ENCODE data around the gene SCNN1G. TPM values are rescaled to one million over a fixed set of nuclear protein-coding genes. Genes with fewer than 3 reads are reported as not detected.

Gene SCNN1G
- total RNA-seq, 2 experiments from 2014 or later, result not detected

DNA sequence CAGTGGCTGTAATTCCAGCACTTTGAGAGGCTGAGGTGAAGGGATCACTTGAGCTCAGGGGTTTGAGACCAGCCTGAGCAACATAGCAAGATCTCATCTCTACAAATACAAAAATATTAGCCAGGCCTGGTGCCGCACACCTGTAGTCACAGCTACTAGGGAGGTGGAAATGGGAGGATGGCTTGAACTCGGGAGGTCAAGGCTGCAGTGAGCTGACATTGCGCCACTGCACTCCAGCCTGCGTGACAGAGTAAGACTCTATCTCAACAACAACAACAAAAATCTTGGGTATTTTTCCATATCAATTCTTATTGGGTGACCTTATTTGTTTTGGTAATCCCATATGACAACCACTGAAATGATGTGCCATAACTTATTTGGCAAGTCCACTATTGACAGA is 52.6 kb downstream of the SCNN1G start:
- intact Hi-C loops (cut with micrococcal nuclease; ENCODE audit: unreplicated experiment), result no loop called here
- ChIA-PET POLR2A (no interaction called here), CTCF (ENCODE audit: unreplicated experiment) (no interaction called here)

DNA sequence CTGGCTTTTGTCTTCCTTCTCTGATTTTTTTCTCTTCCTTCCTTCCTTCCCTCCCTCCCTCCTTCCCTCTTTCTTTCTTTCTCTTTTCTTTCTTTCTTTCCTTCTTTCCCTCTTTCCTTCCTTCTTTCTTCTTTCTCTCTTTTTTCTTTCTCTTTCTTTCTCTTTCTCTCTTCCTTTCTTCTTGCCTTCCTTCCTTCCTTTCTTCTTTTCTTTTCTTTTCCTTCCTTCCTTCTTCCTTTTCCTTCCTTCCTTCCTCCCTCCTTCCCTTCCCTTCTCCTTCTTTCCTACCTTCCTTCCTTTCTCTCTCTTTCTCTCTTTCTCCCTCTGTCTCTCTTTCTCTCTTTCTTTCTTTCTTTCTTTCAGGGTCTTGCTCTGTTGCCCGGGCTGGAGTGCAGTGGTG is 54.4 kb downstream of the SCNN1G start:
- Histone ChIP-seq H3K9me3 (ENCODE audit: low read length) (no peaks in the 10 kb centered on the region), H3K27ac (ENCODE audit: low read depth, low read length, poor library complexity, severe bottlenecking) (no peak overlapping the region), H3K9me2 (ENCODE audit: insufficient read depth, low read length) (no peaks in the 10 kb centered on the region), H4K20me1 (ENCODE audit: insufficient read depth, low read length) (no peaks in the 10 kb centered on the region), H3K4me3 (ENCODE audit: low read depth, low read length, poor library complexity, severe bottlenecking) (no peak overlapping the region), H3K79me2 (ENCODE audit: insufficient read depth, low read depth, low read length) (no peaks in the 10 kb centered on the region), H2AFZ (ENCODE audit: low read length) (no peak overlapping the region), H3K36me3 (ENCODE audit: insufficient read depth, low read length) (no peaks in the 10 kb centered on the region), H3K4me2 (ENCODE audit: low read length) (no peak overlapping the region), H3K4me1 (ENCODE audit: insufficient read depth, low read length, poor library complexity, severe bottlenecking) (no peaks in the 10 kb centered on the region)
- intact Hi-C loops (cut with micrococcal nuclease; ENCODE audit: unreplicated experiment), result no loop called here
- ChIA-PET POLR2A (no interaction called here), CTCF (ENCODE audit: unreplicated experiment) (no interaction called here)
- BruUV-seq (replicated peaks), result no TSS peak
- no peak for DNase-seq (ENCODE audit: low spot score)
- TF ChIP-seq, protein P1, sequence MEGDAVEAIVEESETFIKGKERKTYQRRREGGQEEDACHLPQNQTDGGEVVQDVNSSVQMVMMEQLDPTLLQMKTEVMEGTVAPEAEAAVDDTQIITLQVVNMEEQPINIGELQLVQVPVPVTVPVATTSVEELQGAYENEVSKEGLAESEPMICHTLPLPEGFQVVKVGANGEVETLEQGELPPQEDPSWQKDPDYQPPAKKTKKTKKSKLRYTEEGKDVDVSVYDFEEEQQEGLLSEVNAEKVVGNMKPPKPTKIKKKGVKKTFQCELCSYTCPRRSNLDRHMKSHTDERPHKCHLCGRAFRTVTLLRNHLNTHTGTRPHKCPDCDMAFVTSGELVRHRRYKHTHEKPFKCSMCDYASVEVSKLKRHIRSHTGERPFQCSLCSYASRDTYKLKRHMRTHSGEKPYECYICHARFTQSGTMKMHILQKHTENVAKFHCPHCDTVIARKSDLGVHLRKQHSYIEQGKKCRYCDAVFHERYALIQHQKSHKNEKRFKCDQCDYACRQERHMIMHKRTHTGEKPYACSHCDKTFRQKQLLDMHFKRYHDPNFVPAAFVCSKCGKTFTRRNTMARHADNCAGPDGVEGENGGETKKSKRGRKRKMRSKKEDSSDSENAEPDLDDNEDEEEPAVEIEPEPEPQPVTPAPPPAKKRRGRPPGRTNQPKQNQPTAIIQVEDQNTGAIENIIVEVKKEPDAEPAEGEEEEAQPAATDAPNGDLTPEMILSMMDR (conservative IDR thresholded peaks at IDR 0.05; ENCODE audit: low read length), result no peak
- no peak for TF ChIP-seq EZH2phosphoT487 (IDR thresholded peaks at IDR 0.05; ENCODE audit: borderline replicate concordance, low read depth, low read length)

More for the DNA sequence above, 52.6 kb downstream of the SCNN1G start:
- BruUV-seq (replicated peaks), result no TSS peak
- H2AFZ ChIP-seq (ENCODE audit: low read length), result no peak overlapping the region
- H3K9me2 ChIP-seq (ENCODE audit: insufficient read depth, low read length), result no peaks in the 10 kb centered on the region
- DNase-seq (ENCODE audit: low spot score), result no peak
- no peak overlapping the region for H3K4me2 ChIP-seq (ENCODE audit: low read length)
- no peaks in the 10 kb centered on the region for H3K79me2 ChIP-seq (ENCODE audit: insufficient read depth, low read depth, low read length)
- H3K27ac ChIP-seq (ENCODE audit: low read depth, low read length, poor library complexity, severe bottlenecking), result no peak overlapping the region
- H4K20me1 ChIP-seq (ENCODE audit: insufficient read depth, low read length), result no peaks in the 10 kb centered on the region
- H3K4me1 ChIP-seq (ENCODE audit: insufficient read depth, low read length, poor library complexity, severe bottlenecking), result no peaks in the 10 kb centered on the region
- no peaks in the 10 kb centered on the region for H3K9me3 ChIP-seq (ENCODE audit: low read length)
- TF ChIP-seq, protein P1 (conservative IDR thresholded peaks at IDR 0.05; ENCODE audit: low read length), result no peak
- no peak for TF ChIP-seq EZH2phosphoT487 (IDR thresholded peaks at IDR 0.05; ENCODE audit: borderline replicate concordance, low read depth, low read length)
- no peak overlapping the region for H3K4me3 ChIP-seq (ENCODE audit: low read depth, low read length, poor library complexity, severe bottlenecking)
- H3K36me3 ChIP-seq (ENCODE audit: insufficient read depth, low read length), result no peaks in the 10 kb centered on the region

DNA sequence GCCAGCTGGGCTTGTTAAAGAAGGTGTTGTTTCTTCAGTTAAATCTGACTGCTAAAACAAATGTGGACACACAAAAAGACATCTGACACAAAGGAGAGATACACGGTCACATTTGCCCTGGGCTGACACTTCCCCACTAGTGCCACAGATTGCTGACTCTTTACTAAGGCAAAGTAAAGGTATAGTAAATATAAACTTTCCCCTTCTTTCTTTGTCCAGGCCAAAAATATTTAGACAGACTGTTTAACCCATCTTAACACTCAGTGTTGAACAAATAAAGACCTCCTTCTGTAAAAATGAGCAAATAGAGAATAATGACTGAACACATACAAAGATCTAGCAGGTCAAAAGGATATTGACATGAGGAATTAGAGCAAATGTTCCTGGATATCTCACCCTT is 58.4 kb downstream of the SCNN1G start:
- Histone ChIP-seq H3K4me1 (ENCODE audit: insufficient read depth, low read length, poor library complexity, severe bottlenecking) (no peaks in the 10 kb centered on the region), H4K20me1 (ENCODE audit: insufficient read depth, low read length) (no peaks in the 10 kb centered on the region), H3K9me3 (ENCODE audit: low read length) (no peaks in the 10 kb centered on the region), H2AFZ (ENCODE audit: low read length) (no peak overlapping the region), H3K79me2 (ENCODE audit: insufficient read depth, low read depth, low read length) (no peaks in the 10 kb centered on the region), H3K4me2 (ENCODE audit: low read length) (no peak overlapping the region), H3K9me2 (ENCODE audit: insufficient read depth, low read length) (no peaks in the 10 kb centered on the region), H3K4me3 (ENCODE audit: low read depth, low read length, poor library complexity, severe bottlenecking) (no peak overlapping the region), H3K27ac (ENCODE audit: low read depth, low read length, poor library complexity, severe bottlenecking) (no peak overlapping the region), H3K36me3 (ENCODE audit: insufficient read depth, low read length) (no peaks in the 10 kb centered on the region)
- POLR2A ChIA-PET, result no interaction called here
- BruUV-seq (replicated peaks), result no TSS peak
- no peak for TF ChIP-seq EZH2phosphoT487 (IDR thresholded peaks at IDR 0.05; ENCODE audit: borderline replicate concordance, low read depth, low read length)
- TF ChIP-seq, protein P1 (conservative IDR thresholded peaks at IDR 0.05; ENCODE audit: low read length), result no peak
- CTCF ChIA-PET (ENCODE audit: unreplicated experiment), result no interaction called here
- DNase-seq (ENCODE audit: low spot score), result no peak
- intact Hi-C loops (cut with micrococcal nuclease; ENCODE audit: unreplicated experiment), result no loop called here

Measured in OCI-LY7 (cell line).